Large intestine (tissue), 12 donors: ENCODE data around the gene NOP53. TPM values are rescaled to one million over a fixed set of nuclear protein-coding genes. Genes with fewer than 3 reads are reported as not detected.

ENCODE experiments used
- DNase-seq, 2 donors: peaks; one replicate each; pipeline versions ENCODE4 v3.0.0 to v3.0.0-alpha.2; 2013
- H3K27ac ChIP-seq: one replicate; pipeline ENCODE4 v1.5.1; 2013; ENCODE audit warnings: low read length
- H3K27me3 ChIP-seq: 2 replicates; pipeline ENCODE4 v1.6.1; 2013; ENCODE audit warnings: low read length; ENCODE audit not compliant: control insufficient read depth, insufficient read depth
- H3K36me3 ChIP-seq: 2 replicates; pipeline ENCODE4 v1.6.1; 2013; ENCODE audit warnings: low read length; ENCODE audit not compliant: control insufficient read depth, insufficient read depth
- H3K4me1 ChIP-seq: one replicate; pipeline ENCODE4 v1.6.1; 2013; ENCODE audit warnings: low read length; ENCODE audit not compliant: control insufficient read depth, insufficient read depth
- H3K4me3 ChIP-seq: one replicate; pipeline ENCODE4 v1.5.1; 2013; ENCODE audit warnings: low read length
- H3K9me3 ChIP-seq: one replicate; pipeline ENCODE4 v1.6.1; 2013; ENCODE audit warnings: mild to moderate bottlenecking, low read depth, low read length, moderate library complexity; ENCODE audit not compliant: control insufficient read depth
- WGBS: methylation state at CpG from one replicate; pipeline ENCODE4 v1.1.5; 2013; ENCODE audit warnings: low lambda C conversion rate; ENCODE audit not compliant: insufficient coverage; 5-methylcytosine and 5-hydroxymethylcytosine counted together
- long read RNA-seq, 11 donors: transcript quantifications; one replicate each; lab custom pipeline, GENCODE V29; 2026
- polyA plus RNA-seq: library from polyadenylated mRNA; unstranded; fragments of 120-200 nt; gene quantifications from one replicate; pipeline ENCODE4 v1.2.1, GENCODE V29; 2013

NOP53 gene
- polyA plus RNA-seq = 545 TPM
- long read RNA-seq, donor 1, transcript NOP53-201 (13 exons, 1,528 nt) = major isoform, 118 of 206 reads
- long read RNA-seq, donor 1, partial matches to known transcripts = 84 of 206 reads
- long read RNA-seq, donor 1, other reads (novel, unspliced or antisense) = 0 of 206 reads
- long read RNA-seq, donor 2, transcript NOP53-206 (2 exons, 265 nt) = minor isoform, 8 of 450 reads
- long read RNA-seq, donor 2, transcript NOP53-201 (13 exons, 1,528 nt) = major isoform, 269 of 450 reads
- long read RNA-seq, donor 2, partial matches to known transcripts = 165 of 450 reads
- long read RNA-seq, donor 2, other reads (novel, unspliced or antisense) = 6 of 450 reads
- long read RNA-seq, donor 3, transcript NOP53-201 (13 exons, 1,528 nt) = major isoform, 355 of 650 reads
- long read RNA-seq, donor 3, transcript NOP53-206 (2 exons, 265 nt) = minor isoform, 18 of 650 reads
- long read RNA-seq, donor 3, transcript NOP53-203 (6 exons, 876 nt) = minor isoform, 5 of 650 reads
- long read RNA-seq, donor 3, partial matches to known transcripts = 263 of 650 reads
- long read RNA-seq, donor 3, other reads (novel, unspliced or antisense) = 7 of 650 reads
- long read RNA-seq, donor 4, transcript NOP53-201 (13 exons, 1,528 nt) = major isoform, 22 of 34 reads
- long read RNA-seq, donor 4, partial matches to known transcripts = 11 of 34 reads
- long read RNA-seq, donor 4, other reads (novel, unspliced or antisense) = 0 of 34 reads
- long read RNA-seq, donor 5, transcript NOP53-201 (13 exons, 1,528 nt) = major isoform, 125 of 167 reads
- long read RNA-seq, donor 5, partial matches to known transcripts = 36 of 167 reads
- long read RNA-seq, donor 5, other reads (novel, unspliced or antisense) = 5 of 167 reads
- long read RNA-seq, donor 6, transcript NOP53-201 (13 exons, 1,528 nt) = major isoform, 245 of 435 reads
- long read RNA-seq, donor 6, transcript NOP53-206 (2 exons, 265 nt) = minor isoform, 16 of 435 reads
- long read RNA-seq, donor 6, partial matches to known transcripts = 162 of 435 reads
- long read RNA-seq, donor 6, other reads (novel, unspliced or antisense) = 10 of 435 reads
- long read RNA-seq, donor 7, transcript NOP53-201 (13 exons, 1,528 nt) = major isoform, 64 of 115 reads
- long read RNA-seq, donor 7, partial matches to known transcripts = 46 of 115 reads
- long read RNA-seq, donor 7, other reads (novel, unspliced or antisense) = 0 of 115 reads
- long read RNA-seq, donor 8, transcript NOP53-206 (2 exons, 265 nt) = minor isoform, 9 of 479 reads
- long read RNA-seq, donor 8, transcript NOP53-203 (6 exons, 876 nt) = minor isoform, 7 of 479 reads
- long read RNA-seq, donor 8, transcript NOP53-201 (13 exons, 1,528 nt) = major isoform, 268 of 479 reads
- long read RNA-seq, donor 8, partial matches to known transcripts = 189 of 479 reads
- long read RNA-seq, donor 8, other reads (novel, unspliced or antisense) = 5 of 479 reads
- long read RNA-seq, donor 9, transcript NOP53-201 (13 exons, 1,528 nt) = major isoform, 210 of 327 reads
- long read RNA-seq, donor 9, transcript NOP53-206 (2 exons, 265 nt) = minor isoform, 11 of 327 reads
- long read RNA-seq, donor 9, partial matches to known transcripts = 104 of 327 reads
- long read RNA-seq, donor 9, other reads (novel, unspliced or antisense) = 0 of 327 reads
- long read RNA-seq, donor 10, transcript NOP53-206 (2 exons, 265 nt) = minor isoform, 13 of 363 reads
- long read RNA-seq, donor 10, transcript NOP53-201 (13 exons, 1,528 nt) = major isoform, 244 of 363 reads
- long read RNA-seq, donor 10, partial matches to known transcripts = 104 of 363 reads
- long read RNA-seq, donor 10, other reads (novel, unspliced or antisense) = 0 of 363 reads
- long read RNA-seq, donor 11, transcript NOP53-201 (13 exons, 1,528 nt) = major isoform, 136 of 202 reads
- long read RNA-seq, donor 11, partial matches to known transcripts = 60 of 202 reads
- long read RNA-seq, donor 11, other reads (novel, unspliced or antisense) = 0 of 202 reads

GRCh38 chr19:47745010-47745901, at the start of gene NOP53:
TSS of gene NOP53 (plus strand) at chr19:47745546. CDS start at chr19:47745560, 14 bp downstream.
- peaks cover 17% of the 10 kb centered on the region for H3K4me1 ChIP-seq
- peaks cover 8% of the 10 kb centered on the region for H3K9me3 ChIP-seq
- peak within 1 kb of the TSS; percentile 97 for H3K4me3 ChIP-seq
- peaks cover 33% of the 10 kb centered on the region for H3K36me3 ChIP-seq
- H3K27ac ChIP-seq = peak within 1 kb of the TSS; percentile 89
- peak; percentile 96 to 97 for DNase-seq
- H3K27me3 ChIP-seq = peaks cover 4% of the 10 kb centered on the region
- no CpG with 5 or more reads among the region's 53 CpGs for WGBS

- H3K4me3 ChIP-seq = no peak overlapping the region
- no peak overlapping the region for H3K27ac ChIP-seq
- no peak for DNase-seq
- no peaks in the 10 kb centered on the region for H3K4me1 ChIP-seq
- no CpG with 5 or more reads among the region's 8 CpGs for WGBS
- H3K27me3 ChIP-seq = no peaks in the 10 kb centered on the region
- H3K36me3 ChIP-seq = peaks cover 52% of the 10 kb centered on the region
- peaks cover 5% of the 10 kb centered on the region for H3K9me3 ChIP-seq
These were observed 48.7 kb upstream of the NOP53 start for GRCh38 chr19:47696635-47697034.

GRCh38 chr19:47697863-47698609, 47.3 kb upstream of the NOP53 start:
- no peaks in the 10 kb centered on the region for H3K27me3 ChIP-seq
- H3K4me1 ChIP-seq = no peaks in the 10 kb centered on the region
- no CpG with 5 or more reads among the region's 21 CpGs for WGBS
- H3K27ac ChIP-seq = no peak overlapping the region
- H3K4me3 ChIP-seq = no peak overlapping the region
- peaks cover 48% of the 10 kb centered on the region for H3K36me3 ChIP-seq
- H3K9me3 ChIP-seq = peaks cover 5% of the 10 kb centered on the region
- DNase-seq = peak; percentile 54 to 72

GRCh38 chr19:47698631-47699359, 46.6 kb upstream of the NOP53 start:
- peaks cover 5% of the 10 kb centered on the region for H3K9me3 ChIP-seq
- no peak overlapping the region for H3K4me3 ChIP-seq
- no peaks in the 10 kb centered on the region for H3K27me3 ChIP-seq
- peaks cover 47% of the 10 kb centered on the region for H3K36me3 ChIP-seq
- H3K4me1 ChIP-seq = no peaks in the 10 kb centered on the region
- no peak overlapping the region for H3K27ac ChIP-seq
- DNase-seq = no peak
- WGBS = 100% methylated on average over 5 of the region's 46 CpGs

DNA sequence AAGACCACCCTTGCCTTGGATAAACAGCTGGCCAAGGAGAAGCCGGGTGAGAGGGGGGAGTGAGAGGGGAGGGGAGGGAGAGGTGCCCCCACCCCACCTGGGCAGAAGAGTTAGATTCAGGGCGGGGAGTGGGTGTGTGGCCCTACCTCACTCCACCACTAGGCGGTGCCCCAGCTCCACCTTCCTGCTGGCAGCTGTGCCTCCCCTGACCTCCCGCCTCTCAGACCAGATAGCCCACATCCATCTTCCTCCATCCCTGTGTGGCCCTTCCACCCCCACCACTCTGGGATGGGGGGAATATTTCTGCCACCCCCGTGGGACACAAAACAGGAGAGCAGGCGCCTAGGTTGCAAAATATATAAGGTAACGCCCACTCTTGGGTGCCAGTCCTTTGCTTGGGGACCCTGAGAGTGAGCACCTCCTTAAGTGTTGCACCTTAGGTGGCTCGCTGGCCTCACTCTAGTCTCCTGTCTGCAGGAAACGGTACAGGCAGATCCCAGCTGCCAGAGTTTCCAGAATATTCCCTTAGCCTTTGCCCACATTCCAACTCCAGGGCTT, 45.9 kb upstream of the NOP53 start:
- peaks cover 47% of the 10 kb centered on the region for H3K36me3 ChIP-seq
- DNase-seq = peak in 1 of 2 donors; percentile 30
- no peak overlapping the region for H3K27ac ChIP-seq
- no peaks in the 10 kb centered on the region for H3K27me3 ChIP-seq
- no peaks in the 10 kb centered on the region for H3K4me1 ChIP-seq
- WGBS = no CpG with 5 or more reads among the region's 9 CpGs
- H3K9me3 ChIP-seq = peaks cover 5% of the 10 kb centered on the region
- no peak overlapping the region for H3K4me3 ChIP-seq

GRCh38 chr19:47700934-47701716, 44.2 kb upstream of the NOP53 start:
- H3K9me3 ChIP-seq = peaks cover 5% of the 10 kb centered on the region
- no peaks in the 10 kb centered on the region for H3K27me3 ChIP-seq
- no peak for DNase-seq
- H3K4me3 ChIP-seq = no peak overlapping the region
- no peaks in the 10 kb centered on the region for H3K4me1 ChIP-seq
- WGBS = 96% methylated on average over 5 of the region's 43 CpGs
- H3K27ac ChIP-seq = no peak overlapping the region
- peaks cover 40% of the 10 kb centered on the region for H3K36me3 ChIP-seq

DNA sequence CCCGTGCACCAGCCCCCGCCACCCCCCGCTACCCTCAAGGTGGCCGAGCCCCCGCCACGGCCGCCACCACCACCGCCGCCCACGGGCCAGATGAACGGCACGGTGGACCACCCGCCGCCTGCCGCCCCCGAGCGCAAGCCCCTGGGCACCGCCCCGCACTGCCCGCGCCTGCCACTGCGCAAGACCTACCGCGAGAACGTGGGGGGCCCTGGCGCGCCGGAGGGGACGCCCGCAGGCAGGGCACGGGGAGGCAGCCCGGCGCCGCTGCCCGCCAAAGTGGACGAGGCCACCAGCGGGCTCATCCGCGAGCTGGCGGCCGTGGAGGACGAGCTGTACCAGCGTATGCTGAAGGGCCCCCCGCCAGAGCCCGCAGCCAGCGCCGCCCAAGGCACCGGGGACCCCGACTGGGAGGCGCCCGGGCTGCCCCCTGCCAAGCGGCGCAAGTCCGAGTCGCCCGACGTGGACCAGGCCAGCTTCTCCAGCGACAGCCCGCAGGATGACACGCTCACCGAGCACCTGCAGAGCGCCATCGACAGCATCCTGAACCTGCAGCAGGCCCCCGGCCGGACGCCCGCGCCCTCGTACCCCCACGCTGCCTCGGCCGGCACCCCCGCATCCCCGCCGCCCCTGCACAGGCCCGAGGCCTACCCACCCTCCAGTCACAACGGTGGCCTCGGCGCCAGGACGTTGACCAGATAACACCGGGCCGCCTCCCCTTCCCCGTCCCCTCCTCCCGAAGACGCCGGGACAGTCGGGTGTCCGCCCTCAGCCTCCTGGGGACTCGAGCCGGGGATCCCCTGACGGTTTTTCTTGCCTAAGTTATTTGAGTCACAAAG, 43.4 kb upstream of the NOP53 start:
- Histone ChIP-seq H3K27ac (no peak overlapping the region), H3K36me3 (peaks cover 35% of the 10 kb centered on the region), H3K4me1 (no peaks in the 10 kb centered on the region), H3K27me3 (peaks cover 2% of the 10 kb centered on the region), H3K9me3 (peaks cover 5% of the 10 kb centered on the region), H3K4me3 (no peak overlapping the region)
- no CpG with 5 or more reads among the region's 91 CpGs for WGBS
- DNase-seq = no peak
